Adipose tissue (tissue), 3 donors: ENCODE data around the gene CORO2A. TPM values are rescaled to one million over a fixed set of nuclear protein-coding genes. Genes with fewer than 3 reads are reported as not detected.
"Not testable (repeated sequence)": the region's sequence is repeated elsewhere in the genome, so short reads cannot be mapped to it uniquely, and the experiment has no call there.

ENCODE experiments used
- H3K27ac ChIP-seq: one replicate; pipeline ENCODE4 v1.5.1; 2013; ENCODE audit warnings: low read depth, low read length
- WGBS, 3 donors: extraction: QIAGEN DNeasy Blood & Tissue Kit; methylation state at CpG; one replicate each; pipeline ENCODE4 v1.1.7; 2013; 5-methylcytosine and 5-hydroxymethylcytosine counted together
- polyA plus RNA-seq, 3 donors: library from polyadenylated mRNA; stranded (reverse); fragments of 200-250 nt; gene quantifications; one replicate each; pipeline ENCODE4 v1.2.3, GENCODE V29; 2013
- donor health status: healthy with polysubstance abuse.
- donor health status: Bipolar disorder and iron deficiency.
- donor health status: healthy.

The CORO2A gene
- polyA plus RNA-seq, 3 donors = 0.36 to 1.2 (median 0.90) TPM

GRCh38 chr9:98084396-98084795 lies 108.0 kb downstream of the CORO2A start:
- H3K27ac ChIP-seq = no peak overlapping the region
- 73 to 84% (median 78%) methylated on average over 3 of the region's 3 CpGs for WGBS, 3 donors

DNA sequence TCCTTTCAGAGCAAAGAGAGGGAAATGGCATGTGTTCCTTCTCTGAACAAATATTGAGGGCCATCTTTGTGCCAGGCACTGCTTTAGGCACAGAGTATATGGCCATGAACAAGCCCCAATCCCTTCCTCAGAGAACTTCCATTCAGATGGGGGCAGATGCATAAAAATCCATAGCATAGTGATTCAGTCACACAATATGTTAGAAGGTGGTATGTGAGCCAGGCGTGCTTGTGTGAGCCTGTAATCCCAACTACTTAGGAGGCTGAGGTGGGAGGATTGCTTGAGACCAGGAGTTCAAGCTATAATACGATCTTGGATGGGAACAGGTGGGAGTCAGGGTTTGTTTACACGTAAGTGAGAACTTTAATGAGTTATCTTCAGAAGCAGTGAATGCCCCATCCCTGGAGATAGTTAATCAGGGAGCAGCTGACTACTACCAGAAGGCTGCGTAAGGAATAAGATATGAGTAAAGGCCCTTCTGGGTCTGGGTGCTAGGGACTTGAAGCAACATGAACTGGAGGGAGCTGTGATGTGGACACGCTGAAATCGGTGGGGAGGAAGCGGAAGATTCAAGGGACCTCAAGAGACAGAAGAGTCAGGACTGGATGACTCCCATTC lies 108.8 kb downstream of the CORO2A start:
- WGBS, 3 donors = 92 to 95% (median 93%) methylated on average over 7 of the region's 7 CpGs

DNA sequence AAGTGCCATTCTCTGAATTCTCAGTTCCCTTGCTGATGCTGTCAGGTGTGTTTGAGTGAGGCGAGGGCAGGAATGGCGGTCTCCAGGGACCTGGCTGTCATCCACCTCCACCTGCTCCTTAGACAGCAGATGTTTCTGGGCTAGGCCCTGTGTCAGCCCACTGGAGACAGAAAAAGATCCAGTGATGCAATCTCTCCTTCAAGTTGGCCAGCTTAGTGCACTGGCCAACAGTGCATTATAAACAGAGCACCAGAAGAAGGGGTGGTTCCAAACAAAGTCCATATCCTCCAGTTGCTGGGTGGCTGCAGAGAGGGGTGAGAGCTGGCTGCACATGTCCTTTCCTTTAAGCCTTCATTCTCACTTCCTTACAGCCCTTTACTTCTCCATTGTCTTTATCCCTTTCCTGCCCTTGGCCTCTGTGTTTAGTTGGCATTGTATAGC lies 109.4 kb downstream of the CORO2A start:
- no peak overlapping the region for H3K27ac ChIP-seq
- 89 to 98% (median 94%) methylated on average over 2 of the region's 2 CpGs for WGBS, 3 donors

More for the DNA sequence above, 108.8 kb downstream of the CORO2A start:
- no peak overlapping the region for H3K27ac ChIP-seq

DNA sequence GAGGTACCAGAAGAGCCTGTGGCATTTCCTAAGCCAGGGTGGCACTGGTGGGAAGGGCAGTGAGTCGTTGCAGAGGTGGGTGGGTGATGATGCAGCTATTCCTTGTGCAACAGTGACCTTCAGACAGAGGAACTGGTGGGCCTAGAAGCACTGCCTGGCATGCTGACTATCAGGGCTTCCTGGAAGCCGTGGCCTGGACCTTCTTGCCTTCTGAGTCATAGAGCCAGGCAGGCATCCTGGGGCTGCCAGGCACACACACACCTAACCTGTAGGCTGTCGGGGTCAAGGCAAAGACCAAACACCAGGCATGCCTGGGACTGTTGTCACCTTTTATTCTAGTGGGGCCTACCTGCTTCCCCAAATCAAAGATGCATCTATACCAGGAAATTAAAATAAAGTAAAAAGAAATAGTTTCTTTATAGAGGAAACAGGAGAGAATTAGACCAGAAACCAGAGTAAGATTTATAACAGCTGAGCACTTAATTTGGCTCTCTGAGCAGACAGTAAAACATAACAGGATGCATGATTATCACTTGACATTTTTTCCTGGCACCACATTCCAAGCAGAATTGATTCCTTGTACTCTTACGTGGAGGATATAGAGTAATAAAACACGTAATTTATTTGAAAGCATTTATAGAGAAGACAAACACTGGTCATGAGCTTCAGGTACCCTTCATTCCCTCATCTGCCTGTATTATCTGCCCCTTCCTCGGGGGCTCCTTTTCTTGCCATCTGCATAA lies 110.8 kb downstream of the CORO2A start:
- WGBS, 3 donors = 67 to 72% (median 69%) methylated on average over 6 of the region's 6 CpGs

GRCh38 chr9:98080780-98081179 lies 111.7 kb downstream of the CORO2A start:
- H3K27ac ChIP-seq = no peak overlapping the region
- 91 to 94% (median 94%) methylated on average over 12 of the region's 12 CpGs for WGBS, 3 donors

More for the DNA sequence above, 110.8 kb downstream of the CORO2A start:
- H3K27ac ChIP-seq = peak overlapping the region; percentile 54

- 95 to 100% (median 97%) methylated on average over 1 of the region's 1 CpG for WGBS, 3 donors
- H3K27ac ChIP-seq = no peak overlapping the region
Measured at GRCh38 chr9:98080326-98080725, 112.1 kb downstream of the CORO2A start.

DNA sequence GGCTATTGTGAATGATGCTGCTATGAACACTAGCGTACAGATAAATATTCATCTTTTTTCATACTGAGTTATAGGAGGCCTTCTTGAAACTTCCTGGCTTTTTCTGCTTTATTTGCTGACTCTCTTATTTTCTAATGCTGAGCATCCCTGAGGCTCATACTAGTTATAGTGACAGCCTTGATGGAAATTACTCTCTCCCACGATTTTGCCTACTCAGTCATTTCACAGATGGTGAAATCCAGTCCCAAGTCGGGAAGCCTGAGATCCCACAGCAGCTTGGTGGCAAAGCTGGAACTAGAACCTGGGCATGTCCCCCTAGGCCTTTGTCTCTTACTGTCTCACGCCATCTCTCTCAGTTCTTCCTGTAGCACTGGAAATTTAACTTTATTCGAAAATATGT lies 113.5 kb downstream of the CORO2A start:
- H3K27ac ChIP-seq = no peak overlapping the region
- WGBS, 3 donors = 80 to 84% (median 81%) methylated on average over 5 of the region's 5 CpGs

- 88 to 92% (median 88%) methylated on average over 8 of the region's 8 CpGs for WGBS, 3 donors
- not testable (repeated sequence) for H3K27ac ChIP-seq
Measured at GRCh38 chr9:98076514-98076890, 115.9 kb downstream of the CORO2A start.

DNA sequence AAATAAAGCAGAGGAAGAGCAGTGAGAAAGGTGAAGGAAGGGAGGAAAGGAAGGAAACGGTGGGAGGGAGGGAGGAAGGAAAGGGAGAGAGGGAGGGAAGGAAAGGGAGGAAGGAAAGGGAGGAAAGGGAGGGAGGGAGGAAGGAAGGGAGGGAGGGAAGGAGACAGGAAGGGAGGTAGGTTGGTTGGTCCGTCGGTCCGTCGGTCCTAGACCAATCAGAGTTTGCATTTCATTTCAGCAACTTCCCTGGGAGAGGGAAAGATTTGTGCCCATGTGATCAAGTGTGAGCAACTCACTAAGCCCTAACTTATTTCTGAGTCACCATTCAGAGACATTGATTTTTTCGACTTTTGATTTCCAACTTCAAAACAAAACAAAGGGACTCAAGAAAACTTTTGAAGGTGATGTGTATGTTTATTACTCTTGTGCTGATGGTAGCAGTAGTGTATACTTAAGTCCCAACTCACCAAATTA lies 117.1 kb downstream of the CORO2A start:
- 27 to 39% (median 31%) methylated on average over 6 of the region's 6 CpGs for WGBS, 3 donors
- no peak overlapping the region for H3K27ac ChIP-seq

DNA sequence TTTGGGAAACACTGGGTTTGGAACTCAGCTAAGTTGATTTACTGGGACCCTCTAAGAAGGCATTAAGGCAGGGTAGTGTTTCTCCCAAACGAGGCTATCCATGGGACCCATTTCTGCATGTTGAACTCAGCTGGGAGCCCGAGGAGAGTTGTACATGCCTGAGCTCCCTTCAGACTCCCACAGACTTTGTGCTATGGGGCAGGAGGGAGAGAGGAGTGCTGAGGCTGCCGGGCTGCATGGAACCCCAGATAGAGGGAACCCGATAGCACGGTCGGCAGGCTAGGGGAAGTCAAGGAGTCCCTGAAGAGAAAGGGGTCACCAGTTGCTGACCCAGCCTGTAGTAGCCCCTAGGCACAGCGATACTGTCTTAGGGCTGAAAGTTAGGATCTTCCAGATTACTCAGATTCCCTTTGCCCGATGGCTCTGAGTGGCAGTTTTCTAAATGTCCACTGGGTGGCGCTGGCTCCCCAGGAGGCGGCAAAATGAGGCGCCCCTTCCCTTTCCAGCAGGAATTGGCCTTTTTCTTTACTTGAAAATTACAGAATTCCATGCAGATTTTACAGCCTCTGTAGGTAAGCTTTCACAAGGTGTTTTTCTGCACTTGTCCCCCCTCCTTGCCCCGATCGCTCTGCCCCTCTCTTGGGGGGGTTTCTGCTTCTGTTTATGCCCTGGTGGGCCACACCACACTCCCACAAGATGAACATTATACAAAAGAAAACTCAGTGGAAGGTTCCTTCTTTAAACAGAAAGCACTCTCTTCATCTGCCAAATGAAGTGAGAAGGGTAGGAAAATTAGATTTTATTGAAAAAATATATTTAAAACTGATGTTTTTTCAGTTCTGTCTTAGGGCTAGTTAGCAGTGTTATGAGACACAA lies 118.1 kb downstream of the CORO2A start:
- WGBS, 3 donors = 35 to 36% (median 35%) methylated on average over 13 of the region's 13 CpGs
- no peak overlapping the region for H3K27ac ChIP-seq

DNA sequence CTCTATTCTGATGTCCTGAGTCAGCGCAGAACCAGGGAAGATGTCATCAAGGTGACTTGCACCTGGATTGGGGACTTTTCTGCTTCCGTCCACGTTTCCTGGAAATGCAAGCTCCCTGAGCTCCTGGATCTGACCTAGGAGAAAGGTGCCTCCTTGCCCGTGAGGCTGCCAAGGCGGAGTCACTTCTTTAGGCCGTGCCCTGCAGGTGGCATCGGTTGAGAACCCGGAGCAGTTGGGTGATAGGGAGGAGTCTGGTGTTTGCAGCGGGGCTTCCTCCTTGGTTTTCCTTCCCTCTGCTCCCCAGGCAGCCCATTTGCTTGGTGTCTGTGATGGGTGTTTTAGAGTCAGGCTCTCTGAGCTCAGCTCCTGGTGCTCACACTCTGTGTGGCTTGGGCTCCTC lies 120.7 kb downstream of the CORO2A start:
- WGBS, 3 donors = 66 to 91% (median 75%) methylated on average over 9 of the region's 9 CpGs
- no peak overlapping the region for H3K27ac ChIP-seq

Other genes starting within 250 kb of the CORO2A start
- 100 to 1,000 TPM in 2 of 3 donors, 10 to 100 TPM in 1; 92.1 to 253 (median 129) TPM for gene ANP32B, start 209.3 kb downstream of the CORO2A start, polyA plus RNA-seq
- gene NANS, start 135.9 kb downstream of the CORO2A start, polyA plus RNA-seq = 10 to 100 TPM; 44.3 to 48.5 (median 45.6) TPM
- 1 to 10 TPM; 1.2 to 5.6 (median 2.6) TPM for gene TRIM14, start 73.4 kb downstream of the CORO2A start, polyA plus RNA-seq
- 1 to 10 TPM; 2.6 to 6.9 (median 5.7) TPM for gene TBC1D2, start 63.0 kb upstream of the CORO2A start, polyA plus RNA-seq